Amniotic stem cell (primary cell): Measurements from ENCODE around the gene IRGC.
A peak's percentile ranks its signal among the peaks of the same experiment; 100 is the strongest.
"Not testable (repeated sequence)": the region's sequence is repeated elsewhere in the genome, so short reads cannot be mapped to it uniquely, and the experiment has no call there.

Source experiments
- DNase-seq: peaks from one replicate; lab custom pipeline; 2025; lab: John Stamatoyannopoulos, UW

The IRGC gene

GRCh38 chr19:43715776-43716175 lies at the start of gene IRGC:
Gene IRGC (plus strand): TSS chr19:43716076. CDS start chr19:43718559, 2,483 bp downstream.
- no peak for DNase-seq

GRCh38 chr19:43667126-43667875 lies 48.6 kb upstream of the IRGC start:
- DNase-seq = no peak

DNA sequence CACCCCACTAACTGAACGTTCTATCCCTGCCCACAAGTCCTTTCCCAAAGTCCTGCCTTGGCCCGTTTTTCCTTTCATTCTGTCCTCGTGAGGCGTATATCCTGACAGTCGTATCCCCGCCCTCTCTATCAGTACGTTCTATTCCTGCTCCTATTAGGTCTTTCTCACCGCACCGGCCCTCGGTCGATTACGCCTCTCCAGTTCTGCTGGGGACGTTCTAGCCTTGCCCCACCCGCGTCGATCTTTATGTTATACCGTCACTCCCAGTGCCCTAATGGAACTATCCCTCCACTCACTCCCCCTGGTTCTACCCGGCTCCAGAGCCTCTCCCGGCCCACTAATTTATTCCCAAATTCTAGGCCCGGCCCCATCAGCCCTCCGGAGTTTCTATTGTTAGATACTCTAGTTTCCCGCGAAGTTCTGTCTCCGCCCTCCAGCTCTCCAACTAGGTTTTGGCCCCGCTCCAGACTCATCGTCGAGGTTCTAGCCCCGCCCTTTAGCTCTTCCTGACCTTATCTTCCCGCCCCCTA lies 47.9 kb upstream of the IRGC start:
- DNase-seq = no peak

GRCh38 chr19:43668406-43669109 lies 47.3 kb upstream of the IRGC start:
- peak; percentile 100 for DNase-seq

DNA sequence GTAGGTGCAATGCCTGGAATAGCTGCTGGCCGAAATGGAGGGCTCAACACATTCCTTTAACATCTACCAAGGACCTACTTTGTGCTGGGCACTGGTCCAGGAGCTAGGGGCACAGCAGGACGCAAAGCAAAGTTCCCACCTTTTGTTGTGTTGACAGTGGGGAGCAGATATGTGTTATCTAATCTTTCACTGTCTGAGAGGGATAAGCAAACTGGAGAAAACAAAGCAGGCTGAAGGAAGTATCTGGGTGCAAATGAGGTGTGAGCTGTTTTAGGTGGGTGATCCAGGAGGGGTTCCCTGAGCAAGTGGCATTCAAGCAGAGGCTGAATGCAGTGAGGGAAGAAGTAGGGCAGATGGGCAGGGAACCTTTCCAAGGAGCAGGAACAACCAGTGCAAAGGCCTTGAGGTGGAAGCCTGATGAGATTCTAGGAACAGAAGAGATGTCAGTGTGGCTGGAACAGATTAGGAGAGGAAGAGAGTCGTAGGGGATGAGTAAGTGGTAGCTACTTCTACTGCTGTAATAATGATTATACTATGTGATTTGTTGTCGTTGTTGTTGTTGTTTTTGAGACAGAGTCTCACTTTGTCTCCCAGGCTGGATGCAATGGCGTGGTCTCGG lies 43.7 kb upstream of the IRGC start:
- no peak for DNase-seq

DNA sequence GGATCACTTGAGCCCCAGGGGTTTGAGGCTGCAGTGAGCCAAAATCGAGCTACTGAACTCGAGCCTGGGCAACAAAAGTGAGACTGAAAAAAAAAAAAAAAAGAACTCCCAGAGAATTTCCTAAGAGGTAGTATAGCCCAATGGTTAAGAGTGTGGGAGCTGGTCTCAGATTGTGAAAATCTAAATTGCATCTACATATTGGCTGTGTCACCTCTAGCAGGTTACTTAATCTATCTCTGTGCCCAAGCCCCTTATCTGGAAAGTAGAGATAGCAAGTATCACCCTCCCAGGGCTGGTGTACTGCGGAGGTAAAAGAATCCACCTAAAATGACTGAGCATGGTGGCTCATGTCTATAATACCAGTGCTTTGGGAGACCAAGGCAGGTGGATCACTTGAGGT lies 42.2 kb upstream of the IRGC start:
- no peak for DNase-seq

- no peak for DNase-seq
These were observed 41.7 kb upstream of the IRGC start for GRCh38 chr19:43674183-43674582.

- no peak for DNase-seq
These were observed 41.3 kb upstream of the IRGC start for GRCh38 chr19:43674596-43674995.

DNA sequence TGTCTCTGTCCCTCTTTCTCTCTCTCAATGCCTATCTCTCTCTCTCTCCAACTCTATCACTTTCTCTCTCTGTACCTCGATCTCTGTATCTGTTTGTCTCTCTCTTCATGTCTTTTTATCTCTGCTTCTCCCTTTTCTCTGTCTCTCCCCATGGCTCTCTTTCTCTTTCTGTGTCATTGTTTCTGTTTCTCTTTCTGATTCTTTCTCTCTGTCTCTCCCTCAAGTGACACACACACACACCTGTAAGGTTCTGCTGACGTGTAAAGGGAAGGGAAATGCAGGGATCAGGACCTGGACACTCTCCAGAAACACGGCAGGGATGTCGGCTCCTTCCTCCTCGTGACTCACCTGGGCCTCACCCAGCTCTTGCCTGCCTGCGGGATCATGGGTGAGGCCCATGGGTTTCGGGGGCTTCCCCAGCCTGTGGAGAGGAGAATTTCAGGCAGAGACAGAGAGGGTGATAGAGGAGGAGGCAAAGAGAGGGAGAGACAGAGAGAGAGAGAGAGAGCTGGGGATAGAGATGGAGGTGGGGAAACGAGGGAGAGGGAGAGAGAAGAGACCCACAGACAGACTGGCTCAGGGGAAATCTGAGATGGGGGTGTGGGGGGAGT lies 40.5 kb upstream of the IRGC start:
- no peak for DNase-seq

DNA sequence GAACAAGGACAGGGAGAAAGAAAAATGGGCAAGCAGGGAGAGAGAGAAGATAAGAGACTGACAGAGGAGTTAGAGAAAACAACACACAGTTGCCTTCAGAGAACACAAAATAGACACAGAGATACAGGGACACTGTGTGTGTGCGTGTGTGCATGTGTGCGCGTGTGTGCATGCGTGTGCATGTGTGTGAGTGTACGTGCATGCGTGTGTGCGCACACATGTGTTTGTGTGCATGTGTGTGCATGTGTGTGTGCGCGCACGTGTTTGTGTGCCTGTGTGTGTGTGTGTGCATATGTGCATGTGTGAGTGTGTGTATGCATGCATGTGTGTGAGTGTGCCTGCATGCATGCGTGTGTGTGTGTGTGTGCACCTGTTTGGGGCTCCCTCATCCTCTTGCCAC lies 40.0 kb upstream of the IRGC start:
- no peak for DNase-seq

- no peak for DNase-seq
These were observed 37.2 kb upstream of the IRGC start for GRCh38 chr19:43678512-43679261.

DNA sequence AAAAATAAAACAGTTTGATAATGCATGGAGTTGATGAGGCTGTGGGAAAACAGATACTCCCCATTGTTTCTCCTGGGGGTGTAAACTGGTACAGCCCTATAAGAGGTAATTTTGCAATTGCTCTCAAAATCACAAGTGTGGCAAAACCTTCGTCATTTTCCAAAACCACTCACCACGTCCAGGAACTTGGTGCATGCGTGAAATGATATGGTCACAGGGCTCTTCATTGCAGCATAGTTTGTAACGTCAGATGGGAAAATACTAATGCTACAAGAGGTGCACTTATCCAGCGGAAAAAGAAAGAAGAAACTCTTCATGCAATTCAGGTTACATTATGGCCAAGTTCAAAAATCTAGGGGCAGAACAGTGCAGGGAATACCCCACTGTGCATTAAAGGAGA lies 34.1 kb upstream of the IRGC start:
- DNase-seq = no peak

DNA sequence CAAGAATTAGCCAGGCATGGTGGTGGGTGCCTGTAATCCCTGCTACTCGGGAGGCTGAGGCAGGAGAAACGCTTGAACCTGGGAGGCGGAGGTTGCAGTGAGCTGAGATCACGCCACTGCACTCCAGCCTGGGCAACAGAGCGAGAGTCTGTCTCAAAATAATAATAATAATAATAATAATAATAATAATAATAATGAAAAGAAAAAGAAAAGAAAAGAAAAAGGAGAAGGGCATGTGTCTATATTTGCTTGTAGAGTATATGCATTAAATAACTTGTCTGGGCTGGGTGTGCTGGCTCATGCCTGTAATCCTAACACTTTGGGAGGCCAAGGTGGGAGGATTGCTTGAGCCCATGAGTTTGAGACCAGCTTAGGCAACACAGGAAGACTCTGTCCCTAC lies 33.6 kb upstream of the IRGC start:
- not testable (repeated sequence) for DNase-seq

DNA sequence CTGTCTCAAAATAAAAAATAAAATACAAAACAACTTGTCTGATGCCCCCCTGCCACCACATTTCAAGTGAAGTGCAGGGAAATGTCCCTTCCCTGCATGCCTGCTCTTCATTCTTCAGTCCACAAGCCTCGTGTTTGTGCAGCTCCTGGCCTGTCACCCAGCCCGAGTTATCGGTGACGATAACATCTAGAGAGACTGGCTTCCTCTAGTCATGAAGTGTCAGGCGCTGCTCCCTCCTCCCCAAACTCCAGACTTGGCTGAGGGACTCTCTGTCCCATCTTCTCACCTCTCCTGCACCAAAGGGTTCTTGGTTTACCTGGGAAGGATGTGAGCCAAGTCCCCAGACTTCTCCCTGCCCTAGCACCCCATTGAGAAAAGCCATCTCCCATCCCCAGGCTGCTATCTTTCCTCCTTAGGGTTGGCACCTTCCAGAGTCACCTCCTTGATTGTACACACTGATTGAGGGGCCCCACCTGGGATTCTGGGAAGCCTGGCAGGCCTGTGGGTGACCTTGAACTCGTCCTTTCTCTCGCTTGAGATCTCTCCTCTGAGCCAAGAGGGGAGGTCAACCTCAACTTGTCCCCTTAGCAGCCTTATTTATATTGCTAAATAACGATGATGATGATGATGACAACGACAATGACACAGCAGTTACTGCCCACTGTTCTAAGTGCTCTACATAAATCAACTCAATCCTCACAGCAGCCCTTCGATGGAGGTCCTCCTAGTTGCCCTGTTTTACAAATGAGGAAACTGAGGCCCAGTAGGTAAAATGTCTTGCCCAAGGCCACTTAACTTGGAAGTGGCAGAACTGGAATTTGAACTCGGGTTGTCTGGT lies 32.8 kb upstream of the IRGC start:
- DNase-seq = no peak

DNA sequence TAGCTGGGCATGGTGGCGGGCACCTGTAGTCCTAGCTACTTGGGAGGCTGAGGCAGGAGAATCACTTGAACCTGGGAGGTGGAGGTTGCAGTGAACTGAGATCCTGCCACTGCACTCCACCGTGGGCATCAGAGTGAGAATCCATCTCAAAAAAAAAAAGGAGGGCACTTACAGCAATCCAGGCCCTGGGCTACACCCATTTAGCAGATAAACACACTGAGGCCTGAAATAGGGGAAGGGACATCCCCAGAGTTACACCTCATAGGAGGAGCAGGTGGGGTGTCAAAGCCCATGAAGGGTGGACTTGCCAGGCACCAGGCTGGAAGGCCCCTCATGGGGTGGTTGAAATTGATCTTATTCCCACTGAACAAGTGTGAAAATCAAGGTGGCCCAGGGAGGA lies 32.0 kb upstream of the IRGC start:
- DNase-seq = no peak

DNA sequence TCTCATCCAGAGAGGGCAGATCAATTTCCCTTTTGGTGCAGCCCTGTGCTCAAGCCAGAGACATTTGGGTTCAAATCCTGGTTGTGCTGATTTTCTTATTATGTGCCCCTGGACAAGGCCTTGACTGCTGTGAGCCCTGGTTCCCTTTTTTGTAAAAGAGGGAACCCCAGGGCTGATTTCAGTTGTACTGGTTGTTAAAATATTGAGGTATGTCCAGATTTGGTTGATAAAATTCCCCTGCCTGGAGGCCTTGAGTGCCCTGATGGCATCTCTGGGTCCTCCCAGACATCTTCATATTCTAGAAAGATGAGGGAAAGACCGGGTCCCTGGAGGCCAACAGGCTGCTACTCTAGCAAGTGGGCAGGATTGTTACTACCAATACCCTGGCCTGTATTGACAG lies 31.6 kb upstream of the IRGC start:
- DNase-seq = no peak

- no peak for DNase-seq
These were observed 28.2 kb upstream of the IRGC start for GRCh38 chr19:43687660-43687997.

DNA sequence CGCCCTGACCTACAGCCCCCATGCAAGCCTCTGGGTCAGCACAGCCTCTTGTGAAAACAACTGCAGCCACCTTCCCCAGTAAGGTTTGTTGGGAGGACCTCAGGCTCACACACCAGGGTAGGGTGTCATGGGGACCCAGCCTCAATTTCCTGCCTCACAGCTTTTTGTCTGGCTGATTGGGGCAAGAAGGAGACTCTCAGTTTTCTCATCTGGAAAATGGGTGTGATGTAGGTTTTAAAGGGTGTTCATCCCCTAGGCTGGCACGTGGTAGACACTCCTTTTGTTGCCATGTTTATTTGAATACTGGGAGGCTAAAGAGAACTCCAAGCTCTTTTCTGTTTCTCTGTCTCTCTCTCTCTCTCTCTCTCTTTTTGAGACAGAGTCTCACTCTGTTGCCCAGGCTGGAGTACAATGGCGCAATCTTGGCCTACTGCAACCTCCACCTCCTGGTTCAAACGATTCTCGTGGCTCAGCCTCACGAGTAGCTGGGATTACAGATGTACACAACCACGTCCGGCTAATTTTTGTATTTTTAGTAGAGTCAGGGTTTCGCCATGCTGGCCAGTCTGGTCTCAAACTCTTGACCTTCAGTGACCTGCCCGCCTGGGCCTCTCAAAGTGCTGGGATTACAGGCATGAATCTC lies 27.7 kb upstream of the IRGC start:
- DNase-seq = no peak

- no peak for DNase-seq
These were observed 25.4 kb upstream of the IRGC start for GRCh38 chr19:43690444-43690843.

- DNase-seq = no peak
These were observed 25.0 kb upstream of the IRGC start for GRCh38 chr19:43690890-43691289.

DNA sequence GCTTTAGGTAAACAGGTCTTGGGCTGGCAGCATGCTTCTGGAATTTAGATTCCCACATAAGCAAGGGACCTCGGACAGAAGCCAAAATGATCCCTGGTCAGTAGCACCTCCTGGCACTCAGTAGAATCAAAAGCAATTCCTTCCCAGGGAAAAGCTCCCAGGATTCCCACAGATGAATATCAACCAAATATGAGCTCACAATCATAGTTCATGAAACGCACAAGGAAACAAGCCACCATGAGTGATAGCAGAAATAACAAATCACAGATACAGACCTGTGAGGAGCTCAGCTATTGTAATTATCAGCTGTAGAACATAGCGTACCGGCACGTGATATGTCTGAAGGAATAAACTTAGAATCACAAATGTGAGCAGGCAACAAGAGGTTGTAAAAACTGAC lies 24.1 kb upstream of the IRGC start:
- DNase-seq = no peak
